Measurements from ENCODE around the gene PHLDB2. TPM values are rescaled to one million over a fixed set of nuclear protein-coding genes. Genes with fewer than 3 reads are reported as not detected.

Gene PHLDB2
- total RNA-seq, 1 experiment from 2014 or later: 13.2 TPM

DNA sequence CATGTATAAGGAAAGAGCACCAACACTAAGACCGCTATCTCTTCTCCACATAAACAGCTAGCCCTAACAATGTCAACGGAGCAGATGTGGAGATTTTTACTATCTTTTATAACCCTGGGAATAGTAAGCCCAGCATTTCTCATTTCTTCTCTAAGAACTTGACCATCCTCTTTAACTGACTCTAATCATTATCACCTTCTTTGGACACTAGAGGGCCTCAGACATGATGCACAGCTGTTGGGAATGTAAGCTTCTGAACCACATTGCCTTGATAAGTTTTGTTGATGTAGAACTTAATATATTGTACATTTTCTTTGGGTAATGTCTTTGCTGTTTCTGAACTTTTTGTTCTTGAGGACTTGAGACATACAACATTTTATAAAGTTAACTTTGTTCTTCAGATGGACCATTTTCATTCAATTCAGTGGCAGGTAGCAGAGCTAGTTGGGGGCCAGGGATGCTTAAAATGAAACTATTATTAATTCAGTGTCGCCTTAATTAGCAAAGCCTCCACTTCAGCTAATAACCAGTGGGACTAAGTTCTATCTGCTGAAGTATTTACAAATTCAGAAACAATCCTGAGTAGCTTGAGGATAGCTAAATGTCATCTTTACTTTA, 130.1 kb downstream of the PHLDB2 start:
- Histone ChIP-seq H3K4me2 (ENCODE audit: insufficient read depth, insufficient read length, low read length) (no peak overlapping the region), H2BK15ac (ENCODE audit: low read depth, low read length) (no peak overlapping the region), H2BK5ac (ENCODE audit: insufficient read length, low read length) (no peak overlapping the region), H3K27me3 (ENCODE audit: insufficient read depth, low read length) (no peaks in the 10 kb centered on the region), H4K5ac (ENCODE audit: insufficient read length, low read depth, low read length) (no peak overlapping the region), H3K9ac (ENCODE audit: extremely low read depth, insufficient read length, low read length) (no peak overlapping the region), H2BK20ac (ENCODE audit: low read depth, low read length, poor library complexity, severe bottlenecking) (no peak overlapping the region), H3T11ph (ENCODE audit: low read length) (no peak overlapping the region), H3K23ac (ENCODE audit: insufficient read length, low read depth, low read length) (no peak overlapping the region), H2AFZ (ENCODE audit: low read length) (no peak overlapping the region), H2BK12ac (ENCODE audit: insufficient read length, low read depth, low read length) (no peak overlapping the region), H3K79me2 (ENCODE audit: insufficient read depth, low read length) (no peaks in the 10 kb centered on the region), H2BK120ac (ENCODE audit: low read depth, low read length, poor library complexity, severe bottlenecking) (no peak overlapping the region), H3K79me1 (ENCODE audit: insufficient read depth, low read depth, low read length, poor library complexity, severe bottlenecking) (no peaks in the 10 kb centered on the region), H4K91ac (ENCODE audit: insufficient read length, low read depth, low read length) (no peak overlapping the region), H3K27ac (ENCODE audit: insufficient read length, low read depth, low read length) (no peak overlapping the region), H3K4me1 (ENCODE audit: insufficient read depth, low read length) (0 out of 2 replicates have a peak, but pooled peaks cover 2% of the 10 kb centered on the region), H3K4ac (ENCODE audit: low read depth, low read length) (no peak overlapping the region), H3K9me3 (ENCODE audit: control insufficient read depth, low read depth, low read length) (no peaks in the 10 kb centered on the region), H4K20me1 (ENCODE audit: control insufficient read depth, insufficient read depth, insufficient read length) (no peaks in the 10 kb centered on the region), H3K18ac (ENCODE audit: insufficient read length, low read depth, low read length) (no peak overlapping the region), H3K56ac (ENCODE audit: insufficient read length, low read depth, low read length) (no peak overlapping the region), H3K23me2 (ENCODE audit: insufficient read length, low read depth, low read length, poor library complexity, severe bottlenecking) (no peaks in the 10 kb centered on the region), H2AK5ac (ENCODE audit: insufficient read length, low read length) (no peak overlapping the region), H4K8ac (replicated peaks; ENCODE audit: insufficient read length, low read depth, low read length) (no peak overlapping the region), H3K14ac (ENCODE audit: insufficient read depth, low read length) (no peak overlapping the region)
- Mint-ChIP-seq H3K27ac (no peak overlapping the region), H3K27me3 (ENCODE audit: low read depth) (no peaks in the 10 kb centered on the region), H3K4me3 (no peak overlapping the region), H3K4me1 (peaks cover 6 to 8% of the 10 kb centered on the region in 2 experiments), H3K36me3 (ENCODE audit: insufficient read depth in 1 of 3, low read depth in 3 of 3) (peaks cover 9 to 27% (median 27%) of the 10 kb centered on the region in 3 experiments; a peak in 6 of 7 replicates), H3K9me3 (no peaks in the 10 kb centered on the region)
- no peak for DNase-seq
- TF ChIP-seq, protein P1, sequence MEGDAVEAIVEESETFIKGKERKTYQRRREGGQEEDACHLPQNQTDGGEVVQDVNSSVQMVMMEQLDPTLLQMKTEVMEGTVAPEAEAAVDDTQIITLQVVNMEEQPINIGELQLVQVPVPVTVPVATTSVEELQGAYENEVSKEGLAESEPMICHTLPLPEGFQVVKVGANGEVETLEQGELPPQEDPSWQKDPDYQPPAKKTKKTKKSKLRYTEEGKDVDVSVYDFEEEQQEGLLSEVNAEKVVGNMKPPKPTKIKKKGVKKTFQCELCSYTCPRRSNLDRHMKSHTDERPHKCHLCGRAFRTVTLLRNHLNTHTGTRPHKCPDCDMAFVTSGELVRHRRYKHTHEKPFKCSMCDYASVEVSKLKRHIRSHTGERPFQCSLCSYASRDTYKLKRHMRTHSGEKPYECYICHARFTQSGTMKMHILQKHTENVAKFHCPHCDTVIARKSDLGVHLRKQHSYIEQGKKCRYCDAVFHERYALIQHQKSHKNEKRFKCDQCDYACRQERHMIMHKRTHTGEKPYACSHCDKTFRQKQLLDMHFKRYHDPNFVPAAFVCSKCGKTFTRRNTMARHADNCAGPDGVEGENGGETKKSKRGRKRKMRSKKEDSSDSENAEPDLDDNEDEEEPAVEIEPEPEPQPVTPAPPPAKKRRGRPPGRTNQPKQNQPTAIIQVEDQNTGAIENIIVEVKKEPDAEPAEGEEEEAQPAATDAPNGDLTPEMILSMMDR (conservative IDR thresholded peaks at IDR 0.05): peak; percentile 78
- WGBS (ENCODE audit: extremely low coverage, insufficient read length, low lambda C conversion rate): no CpG with 5 or more reads among the region's 3 CpGs

All from H9 (cell line).